T-helper 1 cell treated with Interleukin-12 subunit alpha and Interleukin-12 subunit beta and Interleukin-4 antibody, amounts not matched to agents 30 ng/mL and 1 ng/mL, for 36 hours (primary cell): ENCODE results near the gene MVP. TPM values are rescaled to one million over a fixed set of nuclear protein-coding genes. Genes with fewer than 3 reads are reported as not detected.
"Not testable (repeated sequence)": the region's sequence is repeated elsewhere in the genome, so short reads cannot be mapped to it uniquely, and the experiment has no call there.

Experiments
- intact Hi-C: fragments of 100-400 bp; cut with micrococcal nuclease; formaldehyde crosslinking; loops from one replicate; pipeline ENCODE4 v1.15.1; 2024
- total RNA-seq: library from RNA; stranded (reverse); gene quantifications from 2 replicates; pipeline ENCODE4 v1.2.3, GENCODE V29; 2022

Gene MVP
- total RNA-seq, 1 donor from 2014 or later = 268 TPM

- intact Hi-C loops = no loop called here
These were observed 48.2 kb downstream of the MVP start for GRCh38 chr16:29868396-29869009.

- intact Hi-C loops = not testable (repeated sequence)
These were observed 48.8 kb downstream of the MVP start for GRCh38 chr16:29869067-29869466.

DNA sequence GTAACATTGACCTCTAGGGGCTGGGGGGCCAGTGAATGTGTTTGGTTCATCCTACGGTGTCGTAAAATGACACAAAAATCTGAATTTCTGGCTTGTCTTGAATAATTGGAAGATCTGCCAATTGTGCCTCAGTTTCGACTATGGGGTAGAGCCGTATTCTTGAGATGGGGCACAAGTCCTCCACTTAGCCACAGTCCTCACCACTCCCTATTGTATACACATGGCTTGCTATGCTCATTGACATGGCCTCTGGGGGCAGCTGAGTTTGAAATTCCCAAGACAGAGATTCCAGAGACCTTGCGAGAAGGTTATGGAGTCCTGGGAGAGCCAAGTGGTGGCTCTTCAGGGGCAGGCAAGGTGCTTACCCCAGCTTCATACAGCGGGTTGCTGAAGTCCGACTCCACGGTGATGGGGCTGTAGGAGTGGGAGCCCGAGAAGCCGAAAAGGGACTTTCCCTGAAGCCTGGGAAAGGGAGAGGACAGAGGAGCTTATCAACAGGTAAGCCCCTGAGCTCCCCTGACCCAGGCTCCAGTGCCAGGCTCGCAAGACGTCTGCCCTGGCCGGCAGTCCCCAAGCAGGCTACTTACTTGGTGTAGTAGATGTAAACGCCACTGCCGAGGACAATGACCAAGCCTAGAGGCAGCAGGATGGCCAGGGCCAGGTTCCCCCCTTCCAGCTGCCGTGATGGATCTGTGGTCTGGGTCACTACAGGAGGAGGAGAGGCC lies 51.7 kb downstream of the MVP start:
- intact Hi-C loops = no loop called here

DNA sequence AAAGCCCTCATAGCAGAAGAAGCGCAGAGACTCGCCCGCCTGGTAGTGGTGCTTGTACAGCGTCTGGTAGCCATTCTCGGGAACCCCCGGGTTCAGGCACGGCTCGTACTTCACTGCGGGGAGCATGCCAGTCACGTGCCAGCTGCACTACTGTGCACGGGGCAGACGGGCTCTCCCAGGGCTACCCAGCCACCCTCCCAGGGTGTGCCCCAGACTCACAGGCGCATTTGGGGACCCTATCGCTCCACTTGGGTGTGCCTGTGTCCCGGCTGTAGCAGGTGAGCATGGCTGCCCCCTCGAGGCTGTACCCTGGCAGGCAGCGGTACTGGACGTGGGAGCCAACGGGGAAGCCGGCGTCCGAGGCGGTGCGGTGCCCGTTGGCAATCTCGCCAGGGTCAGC lies 53.1 kb downstream of the MVP start:
- intact Hi-C loops = no loop called here

GRCh38 chr16:29875206-29875605 lies 54.9 kb downstream of the MVP start:
- intact Hi-C loops = no loop called here

DNA sequence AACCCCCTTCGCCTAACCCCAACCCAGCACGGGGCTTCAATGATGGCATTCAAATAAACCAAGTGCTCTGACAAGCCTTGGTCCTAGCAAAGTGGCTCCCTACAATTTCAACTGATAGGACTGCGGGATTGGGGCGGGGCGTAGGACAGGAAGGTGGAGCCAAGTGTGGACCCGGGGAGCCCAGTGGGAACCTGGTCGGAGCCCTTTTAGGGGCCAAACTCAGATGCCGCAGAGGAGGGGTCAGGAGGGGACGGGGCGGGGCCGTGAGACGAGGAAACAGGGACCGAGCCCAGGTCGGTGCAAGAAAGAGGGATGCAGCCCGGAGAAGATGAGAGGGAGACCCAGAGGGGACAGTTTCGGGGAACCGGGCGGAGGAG lies 55.9 kb downstream of the MVP start:
- intact Hi-C loops = no loop called here

GRCh38 chr16:29876594-29877249 lies 56.5 kb downstream of the MVP start:
- intact Hi-C loops = loop anchor here (1.0 kb wide), 5 partner anchors 9 to 97 kb away; partner anchors contain the start of genes ASPHD1, CDIPT, KCTD13 and TAOK2

GRCh38 chr16:29877266-29877961 lies 57.2 kb downstream of the MVP start:
- intact Hi-C loops = loop anchor here (1.0 kb wide), 5 partner anchors 8 to 96 kb away; partner anchors contain the start of genes ASPHD1, CDIPT, KCTD13 and TAOK2

DNA sequence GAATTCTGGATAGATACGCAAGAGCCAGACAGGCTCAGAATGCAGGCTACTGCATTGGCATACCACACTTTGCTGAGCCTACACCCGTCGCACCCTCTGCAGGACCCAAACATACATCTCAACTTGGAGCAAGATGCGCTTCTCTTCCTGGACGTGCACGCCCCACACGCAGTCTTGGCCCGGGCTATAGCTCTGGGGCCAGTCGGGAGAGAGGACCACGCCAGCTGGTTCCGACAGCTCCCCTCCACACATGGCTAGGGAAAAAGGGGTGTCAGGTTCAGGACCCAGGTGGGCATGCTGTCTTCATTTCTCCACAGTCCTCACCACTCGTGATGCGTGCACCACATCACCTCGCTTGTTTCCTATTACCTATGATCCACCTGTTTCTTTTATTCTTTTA lies 57.9 kb downstream of the MVP start:
- intact Hi-C loops = loop anchor here (1.0 kb wide), 1 partner anchor 98 kb away; no protein-coding TSS in a partner anchor

- intact Hi-C loops = no loop called here
These were observed 60.8 kb downstream of the MVP start for GRCh38 chr16:29881050-29881449.

GRCh38 chr16:29883987-29884386 lies 63.7 kb downstream of the MVP start:
- intact Hi-C loops = no loop called here

DNA sequence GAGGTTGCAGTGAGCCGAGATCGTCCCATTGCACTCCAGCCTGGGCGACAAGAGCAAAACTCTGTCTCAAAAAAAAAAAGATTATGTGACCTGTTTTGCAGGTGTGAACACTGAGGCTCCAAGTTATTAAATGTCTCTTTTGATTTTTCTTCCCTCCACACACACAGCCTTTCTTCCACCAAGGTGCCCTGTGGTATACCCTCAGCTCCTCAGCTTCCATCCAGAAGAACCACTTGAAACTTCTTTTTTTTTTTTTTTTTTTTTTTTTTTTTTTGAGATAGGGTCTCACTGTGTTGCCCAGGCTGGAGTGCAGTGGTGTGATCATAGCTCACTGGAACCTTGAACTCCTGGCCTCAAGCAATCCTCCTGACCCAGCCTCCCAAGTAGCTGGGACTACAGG lies 69.1 kb downstream of the MVP start:
- intact Hi-C loops = not testable (repeated sequence)

GRCh38 chr16:29891525-29892457 lies 71.5 kb downstream of the MVP start:
- intact Hi-C loops = no loop called here

GRCh38 chr16:29892458-29892813 lies 72.2 kb downstream of the MVP start:
- intact Hi-C loops = no loop called here

GRCh38 chr16:29893553-29893952 lies 73.3 kb downstream of the MVP start:
- intact Hi-C loops = no loop called here

DNA sequence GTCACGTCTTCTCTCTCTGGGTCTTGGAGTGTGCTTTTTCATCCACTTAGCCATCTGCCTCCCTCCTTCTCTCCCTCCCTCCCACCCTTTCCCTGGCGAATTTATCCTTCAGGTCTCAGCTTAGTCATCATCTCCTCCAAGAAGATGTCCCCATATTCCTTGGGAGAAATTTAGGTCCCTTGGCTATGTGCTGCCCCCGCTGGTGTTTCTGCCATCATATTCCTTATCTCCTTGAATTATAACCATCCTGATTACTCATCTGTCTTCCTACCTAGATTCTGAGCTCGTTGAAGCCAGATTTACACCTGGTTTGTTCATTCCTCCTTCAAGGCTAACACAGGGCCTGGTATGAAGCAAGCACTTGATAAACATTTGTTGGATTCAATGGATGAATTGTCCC lies 74.1 kb downstream of the MVP start:
- intact Hi-C loops = no loop called here

DNA sequence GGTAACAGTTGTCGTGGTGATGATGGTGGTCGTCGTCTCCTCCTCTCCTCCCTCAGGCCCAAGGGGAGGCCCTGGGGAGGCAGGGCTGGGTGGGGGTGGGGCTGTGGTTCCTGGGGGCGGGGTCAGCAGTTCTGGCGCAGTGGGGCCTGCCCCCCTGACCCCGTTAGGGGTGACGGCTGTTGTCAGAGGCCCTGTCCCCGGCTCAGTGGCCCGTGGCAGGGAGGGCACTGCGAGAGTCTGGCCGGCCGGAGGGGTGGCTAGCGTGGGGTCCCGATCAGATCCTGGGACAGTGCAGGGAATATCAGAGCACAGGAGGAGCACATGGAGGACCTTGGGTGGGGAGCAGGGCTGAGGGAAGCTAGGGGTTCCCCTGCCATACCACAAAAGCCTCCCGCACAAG lies 76.6 kb downstream of the MVP start:
- intact Hi-C loops = no loop called here

DNA sequence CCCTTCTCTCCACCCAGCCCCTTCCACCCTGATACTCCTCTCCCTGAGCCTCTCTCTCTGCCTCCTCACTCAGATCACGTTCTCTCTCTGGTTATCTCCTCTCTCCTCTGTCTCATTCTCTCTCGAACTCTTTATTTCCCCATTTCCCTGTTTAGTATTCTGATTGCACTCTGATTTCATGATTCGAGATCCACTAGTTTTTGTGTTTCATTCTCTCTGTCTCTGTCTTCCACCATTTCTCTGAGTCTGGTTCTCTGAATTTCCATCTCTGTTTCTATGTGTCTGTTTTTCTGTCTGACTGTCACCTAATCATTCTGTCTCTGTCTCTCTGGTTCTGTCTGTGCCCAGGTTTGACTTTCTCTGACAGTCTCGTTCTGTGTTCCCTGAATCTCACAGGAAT lies 77.1 kb downstream of the MVP start:
- intact Hi-C loops = no loop called here
